A549 (cell line): ENCODE measurements around the gene MAP4K4. TPM values are rescaled to one million over a fixed set of nuclear protein-coding genes. Genes with fewer than 3 reads are reported as not detected.

Experiments
- ATAC-seq, 2 experiments: fragments of 200-7000 bp in 1 of 2; fragments of >200 bp in 1 of 2; cut with Nextera tagmentation in 1 of 2; cut with Tn5 transposase in 1 of 2; 3 replicates each; pipeline versions ENCODE4 v1.8.0 to v1.9.1; 2018 to 2020; ENCODE audit warnings: mild to moderate bottlenecking in 1 of 2, moderate library complexity in 1 of 2
- CTCF ChIA-PET: fragments of 300-600 bp; sonication (Branson Sonifier 250); formaldehyde crosslinking; extraction: SDS; loops from one replicate; lab custom pipeline; 2021; ENCODE audit warnings: antibody characterized with exemption, inconsistent platforms; lab: Yijun Ruan, JAX
- POLR2A ChIA-PET: fragments of 350-600 bp; formaldehyde crosslinking; extraction: SDS; loops from one replicate; lab custom pipeline; 2021; ENCODE audit warnings: antibody characterized with exemption, inconsistent platforms; lab: Yijun Ruan, JAX
- DNase-seq, 2 experiments: peaks; one replicate each; pipeline versions ENCODE4 v3.0.0 to v3.0.0-alpha.2; 2011 to 2016; ENCODE audit warnings: low read depth in 1 of 2, low spot score in 1 of 2
- FAIRE-seq: peaks from 2 replicates; lab custom pipeline; 2011; peaks lifted over from hg19 to GRCh38; lab: Jason Lieb, UNC
- H3K27ac ChIP-seq, 2 experiments: fragments of >200 bp; sonication (Bioruptor Twin); formaldehyde crosslinking; 3 replicates each; pipeline ENCODE4 v1.5.1; 2016 to 2017
- H3K4me1 ChIP-seq: fragments of >200 bp; sonication (Bioruptor Twin); formaldehyde crosslinking; 3 replicates; pipeline ENCODE4 v1.6.1; 2016
- H3K4me2 ChIP-seq: fragments of >200 bp; sonication (Bioruptor Twin); formaldehyde crosslinking; 3 replicates; pipeline ENCODE4 v1.6.1; 2016
- H3K4me3 ChIP-seq: fragments of >200 bp; sonication (Bioruptor Twin); formaldehyde crosslinking; 3 replicates; pipeline ENCODE4 v1.5.1; 2016
- H3K9me3 ChIP-seq: fragments of >200 bp; sonication (Bioruptor Twin); formaldehyde crosslinking; 3 replicates; pipeline ENCODE4 v1.6.1; 2016
- ATOH8 ChIP-seq: fragments of 250-450 bp; sonication (Bioruptor Pico); IDR thresholded peaks from 2 replicates; pipeline ENCODE4 v1.5.0; 2020; ENCODE audit warnings: low read depth, mild to moderate bottlenecking, moderate library complexity
- BCL3 ChIP-seq: fragments of >200 bp; sonication (Bioruptor Twin); formaldehyde crosslinking; IDR thresholded peaks from 3 replicates; pipeline ENCODE4 v1.6.1; 2016
- BHLHE40 ChIP-seq: IDR thresholded peaks from 2 replicates; pipeline ENCODE4 v1.6.1; 2012; ENCODE audit warnings: low read depth, low read length, inconsistent platforms
- CBX2 ChIP-seq: fragments of 200-600 bp; sonication (generic); IDR thresholded peaks from 2 replicates; pipeline ENCODE4 v1.6.1; 2016; ENCODE audit warnings: low read depth, mild to moderate bottlenecking, borderline replicate concordance
- CBX8 ChIP-seq: fragments of 200-600 bp; sonication (generic); IDR thresholded peaks from 2 replicates; pipeline ENCODE4 v1.6.1; 2016
- CHD4 ChIP-seq: fragments of 200-600 bp; sonication (generic); IDR thresholded peaks from 2 replicates; pipeline ENCODE4 v1.6.1; 2016; ENCODE audit warnings: antibody characterized with exemption, mild to moderate bottlenecking, borderline replicate concordance
- EHMT2 ChIP-seq: fragments of 200-600 bp; sonication (generic); IDR thresholded peaks from 2 replicates; pipeline ENCODE4 v1.6.1; 2016; ENCODE audit warnings: antibody characterized with exemption, low read depth, mild to moderate bottlenecking, moderate library complexity
- EP300 ChIP-seq, 2 experiments: fragments of >200 bp; sonication (Bioruptor Twin); formaldehyde crosslinking; IDR thresholded peaks; 2 replicates in 1 of 2; 3 replicates in 1 of 2; pipeline ENCODE4 v1.6.1; 2016 to 2017
- ESRRA ChIP-seq: fragments of 150-350 bp; IDR thresholded peaks from 2 replicates; pipeline ENCODE4 v1.6.1; 2014; ENCODE audit warnings: mild to moderate bottlenecking, low read length, borderline replicate concordance
- FOSL2 ChIP-seq, 2 experiments: fragments of 450-650 bp in 1 of 2; fragments of >200 bp in 1 of 2; sonication (Bioruptor Twin) in 1 of 2; formaldehyde crosslinking; IDR thresholded peaks; 2 replicates each; pipeline versions ENCODE4 v1.5.0 to v1.6.1; 2016 to 2020; ENCODE audit warnings: mild to moderate bottlenecking in 1 of 2, moderate library complexity in 1 of 2
- HDAC2 ChIP-seq: fragments of 200-600 bp; sonication (generic); IDR thresholded peaks from 2 replicates; pipeline ENCODE4 v1.6.1; 2016
- HES2 ChIP-seq: fragments of >200 bp; sonication (Bioruptor Twin); formaldehyde crosslinking; IDR thresholded peaks from 2 replicates; pipeline ENCODE4 v1.6.1; 2016
- HOXA7 ChIP-seq: fragments of 250-450 bp; sonication (Bioruptor Pico); IDR thresholded peaks from 2 replicates; pipeline ENCODE4 v1.5.0; 2020; ENCODE audit warnings: mild to moderate bottlenecking, moderate library complexity
- HOXB5 ChIP-seq: fragments of 250-450 bp; sonication (Bioruptor Pico); IDR thresholded peaks from 2 replicates; pipeline ENCODE4 v1.5.0; 2020; ENCODE audit warnings: mild to moderate bottlenecking, moderate library complexity
- JUN ChIP-seq, 2 experiments: fragments of >200 bp; sonication (Bioruptor Twin); formaldehyde crosslinking; IDR thresholded peaks; 2 replicates in 1 of 2; 3 replicates in 1 of 2; pipeline ENCODE4 v1.6.1; 2016 to 2017
- MAZ ChIP-seq: fragments of 150-350 bp; IDR thresholded peaks from 2 replicates; pipeline ENCODE4 v1.6.1; 2014; ENCODE audit warnings: antibody characterized with exemption, low read depth, low read length, borderline replicate concordance
- NFE2L2 ChIP-seq: fragments of 150-350 bp; conservative IDR thresholded peaks from 2 replicates; pipeline ENCODE4 v1.6.1; 2014; ENCODE audit warnings: low read length
- NR3C1 ChIP-seq: fragments of >200 bp; sonication (Bioruptor Twin); formaldehyde crosslinking; IDR thresholded peaks from 3 replicates; pipeline ENCODE4 v1.6.1; 2017
- PBX3 ChIP-seq: IDR thresholded peaks from 2 replicates; pipeline ENCODE4 v1.6.1; 2012
- POLR2AphosphoS2 ChIP-seq: conservative IDR thresholded peaks from 2 replicates; pipeline ENCODE4 v1.6.1; 2012; ENCODE audit warnings: low read length, improper control_type of control experiment, inconsistent platforms
- RAD21 ChIP-seq, 2 experiments: fragments of >200 bp in 1 of 2; sonication (Bioruptor Twin) in 1 of 2; formaldehyde crosslinking in 1 of 2; IDR thresholded peaks in 1 of 2; conservative IDR thresholded peaks in 1 of 2; 2 replicates in 1 of 2; 3 replicates in 1 of 2; pipeline ENCODE4 v1.6.1; 2012 to 2018; ENCODE audit warnings: inconsistent platforms in 1 of 2
- RARB ChIP-seq: fragments of 250-450 bp; sonication (Bioruptor Pico); IDR thresholded peaks from 2 replicates; pipeline ENCODE4 v1.8.0; 2021; ENCODE audit warnings: mild to moderate bottlenecking, moderate library complexity
- TP53 ChIP-seq: fragments of 250-450 bp; sonication (Bioruptor Pico); IDR thresholded peaks from 2 replicates; pipeline ENCODE4 v1.5.0; 2021; ENCODE audit warnings: mild to moderate bottlenecking, moderate library complexity
- USF2 ChIP-seq: fragments of 450-650 bp; IDR thresholded peaks from 2 replicates; pipeline ENCODE4 v1.6.1; 2014; ENCODE audit warnings: antibody characterized with exemption
- WGBS: methylation state at CpG from one replicate; pipeline ENCODE4 v1.1.6; 2017; ENCODE audit errors: missing lambda C conversion rate; 5-methylcytosine and 5-hydroxymethylcytosine counted together
- polyA plus RNA-seq, 4 experiments: library from polyadenylated mRNA; depleted of rRNA in 3 of 4; stranded (reverse); fragments of >200 nt; fragmentation: RNase III in 1 of 4; extraction: RNeasy Plus Mini Kit Qiagen cat#74134 plus additional on column Dnase treatment in 1 of 4; gene quantifications; 2 replicates in 3 of 4; 3 replicates in 1 of 4; pipeline ENCODE4 v1.2.3, GENCODE V29; 2011 to 2017

MAP4K4 gene
- polyA plus RNA-seq, 2 of the 4 experiments (the other 2 are of a cell fraction) = 61.9 to 82.2 TPM

- DNase-seq (no peak), ATAC-seq (no peak), FAIRE-seq (no peak)
- ChIA-PET POLR2A (no interaction called here), CTCF (interaction anchor here (1.2 to 2.3 kb wide), 3 partner anchors 9 to 19 kb away, joined by 3 to 7 read pairs (median 7); no protein-coding TSS in a partner anchor)
- Histone ChIP-seq H3K4me1 (peaks cover 39% of the 10 kb centered on the region), H3K9me3 (no peaks in the 10 kb centered on the region), H3K4me2 (no peak overlapping the region), H3K27ac (no peak overlapping the region), H3K4me3 (no peak overlapping the region)
- TF ChIP-seq RAD21 (conservative IDR thresholded peaks at IDR 0.05 in 1 of 2, IDR thresholded peaks at IDR 0.05 in 1 of 2) (no peak), ATOH8 (CRISPR knock-in tag) (no peak), USF2 (no peak), PBX3 (no peak), NR3C1 (no peak), HDAC2 (no peak), NFE2L2 (no peak), BCL3 (no peak), HOXA7 (CRISPR knock-in tag) (no peak), CHD4 (no peak), RARB (CRISPR knock-in tag) (no peak), CBX8 (no peak), TP53 (CRISPR knock-in tag) (no peak), HOXB5 (CRISPR knock-in tag) (no peak), MAZ (no peak), POLR2AphosphoS2 (no peak), CBX2 (no peak)
- 81% methylated on average over 2 of the region's 2 CpGs for WGBS
Measured at GRCh38 chr2:101814752-101815151, 117.2 kb downstream of the MAP4K4 start.

GRCh38 chr2:101815154-101815553 is 117.6 kb downstream of the MAP4K4 start:
- ChIA-PET CTCF (interaction anchor here (1.2 to 2.3 kb wide), 3 partner anchors 8 to 20 kb away, joined by 3 to 7 read pairs (median 7); no protein-coding TSS in a partner anchor), POLR2A (no interaction called here)
- 94% methylated on average over 3 of the region's 3 CpGs for WGBS
- Histone ChIP-seq H3K4me3 (no peak overlapping the region), H3K4me2 (no peak overlapping the region), H3K4me1 (peaks cover 39% of the 10 kb centered on the region), H3K9me3 (no peaks in the 10 kb centered on the region), H3K27ac (no peak overlapping the region)
- ATAC-seq (no peak), FAIRE-seq (no peak), DNase-seq (no peak)
- TF ChIP-seq EHMT2 (no peak), HOXA7 (CRISPR knock-in tag) (no peak), EP300 (IDR thresholded peaks at IDR 0.05) (no peak), FOSL2 (IDR thresholded peaks at IDR 0.05) (no peak), FOSL2 (CRISPR knock-in tag; IDR thresholded peaks at IDR 0.05) (no peak), ESRRA (no peak), TP53 (CRISPR knock-in tag) (no peak), BHLHE40 (no peak), HES2 (no peak), JUN (IDR thresholded peaks at IDR 0.05) (no peak)
